OCI-LY7 (cell line): ENCODE data around the gene PAN3. TPM values are rescaled to one million over a fixed set of nuclear protein-coding genes. Genes with fewer than 3 reads are reported as not detected.

ENCODE experiments used
- BruUV-seq: library from RNA; stranded (reverse); fragments of 400-500 nt; replicated peaks from 2 replicates; lab custom pipeline; 2021; lab: Mats Ljungman, UMichigan
- CTCF ChIA-PET: fragments of 300-600 bp; sonication (Branson Sonifier 250); formaldehyde crosslinking; loops from one replicate; lab custom pipeline; 2022; ENCODE audit warnings: antibody characterized with exemption; ENCODE audit not compliant: unreplicated experiment; lab: Charles Lee
- POLR2A ChIA-PET: fragments of 300-600 bp; sonication (Branson Sonifier 250); formaldehyde crosslinking; loops from one replicate; lab custom pipeline; 2022; ENCODE audit warnings: antibody characterized with exemption; lab: Charles Lee
- DNase-seq: peaks from one replicate; pipeline ENCODE4 v3.0.0-alpha.2; 2015; ENCODE audit warnings: low spot score
- H2AFZ ChIP-seq: fragments of 200-600 bp; sonication (generic), shearing (Covaris generic); 2 replicates; pipeline ENCODE4 v1.6.1; 2014; ENCODE audit warnings: mild to moderate bottlenecking, antibody characterized with exemption, low read length, moderate library complexity
- H3K27ac ChIP-seq: fragments of 200-600 bp; sonication (generic); 2 replicates; pipeline ENCODE4 v1.5.1; 2014; ENCODE audit warnings: mixed run types, low read depth, mild to moderate bottlenecking, moderate library complexity, low read length, inconsistent platforms; ENCODE audit not compliant: poor library complexity, severe bottlenecking
- H3K36me3 ChIP-seq: fragments of 200-600 bp; sonication (generic); 2 replicates; pipeline ENCODE4 v1.6.1; 2014; ENCODE audit warnings: mild to moderate bottlenecking, antibody characterized with exemption, low read length, moderate library complexity, mixed read lengths; ENCODE audit not compliant: insufficient read depth
- H3K4me1 ChIP-seq: fragments of 200-600 bp; sonication (generic); 2 replicates; pipeline ENCODE4 v1.5.1; 2014; ENCODE audit warnings: mild to moderate bottlenecking, low read length; ENCODE audit not compliant: insufficient read depth, poor library complexity, severe bottlenecking
- H3K4me2 ChIP-seq: fragments of 200-600 bp; sonication (generic); 2 replicates; pipeline ENCODE4 v1.6.1; 2014; ENCODE audit warnings: mild to moderate bottlenecking, low read length
- H3K4me3 ChIP-seq: fragments of 200-600 bp; sonication (generic); 2 replicates; pipeline ENCODE4 v1.5.1; 2014; ENCODE audit warnings: mild to moderate bottlenecking, low read depth, low read length; ENCODE audit not compliant: poor library complexity, severe bottlenecking
- H3K79me2 ChIP-seq: fragments of 200-600 bp; sonication (generic); 2 replicates; pipeline ENCODE4 v1.6.1; 2016; ENCODE audit warnings: low read depth, mild to moderate bottlenecking, low read length, moderate library complexity, mixed read lengths; ENCODE audit not compliant: insufficient read depth
- H3K9me2 ChIP-seq: fragments of 200-600 bp; sonication (generic); 2 replicates; pipeline ENCODE4 v1.6.1; 2016; ENCODE audit warnings: mild to moderate bottlenecking, low read length, mixed read lengths; ENCODE audit not compliant: insufficient read depth
- H3K9me3 ChIP-seq: fragments of 200-600 bp; sonication (generic); 2 replicates; pipeline ENCODE4 v1.6.1; 2014; ENCODE audit warnings: mild to moderate bottlenecking, mixed run types, low read length, mixed read lengths
- H4K20me1 ChIP-seq: fragments of 200-600 bp; sonication (generic); 2 replicates; pipeline ENCODE4 v1.6.1; 2014; ENCODE audit warnings: mild to moderate bottlenecking, antibody characterized with exemption, low read length, moderate library complexity, mixed read lengths; ENCODE audit not compliant: insufficient read depth
- EZH2phosphoT487 ChIP-seq: fragments of 200-600 bp; sonication (generic); IDR thresholded peaks from 2 replicates; pipeline ENCODE4 v1.6.1; 2018; ENCODE audit warnings: low read depth, borderline replicate concordance, mild to moderate bottlenecking, mixed run types, antibody characterized with exemption, low read length, moderate library complexity, mixed read lengths
- intact Hi-C: fragments of 100-400 bp; cut with micrococcal nuclease; formaldehyde crosslinking; loops from one replicate; pipeline ENCODE4 v1.10.0; 2022; ENCODE audit not compliant: unreplicated experiment
- total RNA-seq, 2 experiments: library from RNA; depleted of rRNA in 1 of 2; stranded (reverse); fragments of >200 nt in 1 of 2; shearing (Covaris generic) in 1 of 2; gene quantifications; 2 replicates each; pipeline ENCODE4 v1.2.3, GENCODE V29; 2014 to 2022
- TF ChIP-seq, protein P1 (sequence below): fragments of 200-600 bp; sonication (generic); conservative IDR thresholded peaks from 2 replicates; pipeline ENCODE4 v1.5.1; 2014; ENCODE audit warnings: mild to moderate bottlenecking, antibody characterized with exemption, low read length, moderate library complexity, mixed read lengths

PAN3 gene
- total RNA-seq, 2 experiments from 2014 or later, result 20.4 to 54.8 TPM

DNA sequence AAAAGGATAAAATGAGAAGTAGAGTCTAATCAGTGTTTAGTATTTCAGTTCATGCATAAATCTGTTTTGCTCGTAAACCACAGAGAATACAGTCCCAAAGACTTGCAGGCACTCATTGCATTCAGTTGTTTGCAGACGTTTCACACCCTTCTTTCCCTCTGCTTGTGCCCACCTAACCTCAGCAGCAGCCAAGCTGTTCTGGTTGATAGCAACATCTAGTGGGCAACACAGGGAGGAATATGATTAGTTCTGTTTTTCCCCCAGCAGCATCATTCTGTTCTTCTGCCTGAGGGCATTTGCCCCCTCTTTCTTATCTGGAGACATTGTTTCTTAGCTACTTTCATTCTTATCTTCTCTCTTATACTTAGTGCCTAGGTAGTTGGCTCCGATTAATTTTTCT, 135.6 kb downstream of the PAN3 start:
- Histone ChIP-seq H4K20me1 (no peaks in the 10 kb centered on the region), H2AFZ (no peak overlapping the region), H3K36me3 (peaks cover 81% of the 10 kb centered on the region), H3K4me2 (no peak overlapping the region), H3K4me1 (peaks cover 33% of the 10 kb centered on the region), H3K4me3 (no peak overlapping the region), H3K9me2 (no peaks in the 10 kb centered on the region), H3K79me2 (no peaks in the 10 kb centered on the region; the same call in 1 of the 2 replicates), H3K9me3 (no peaks in the 10 kb centered on the region), H3K27ac (no peak overlapping the region)
- DNase-seq, result peak; percentile 40
- intact Hi-C loops, result loop anchor here (2.0 to 10.0 kb wide), 3 partner anchors 215 to 363 kb away; partner anchors contain the start of gene URAD
- ChIA-PET POLR2A (no interaction called here), CTCF (no interaction called here)
- TF ChIP-seq EZH2phosphoT487, result no peak
- TF ChIP-seq, protein P1, sequence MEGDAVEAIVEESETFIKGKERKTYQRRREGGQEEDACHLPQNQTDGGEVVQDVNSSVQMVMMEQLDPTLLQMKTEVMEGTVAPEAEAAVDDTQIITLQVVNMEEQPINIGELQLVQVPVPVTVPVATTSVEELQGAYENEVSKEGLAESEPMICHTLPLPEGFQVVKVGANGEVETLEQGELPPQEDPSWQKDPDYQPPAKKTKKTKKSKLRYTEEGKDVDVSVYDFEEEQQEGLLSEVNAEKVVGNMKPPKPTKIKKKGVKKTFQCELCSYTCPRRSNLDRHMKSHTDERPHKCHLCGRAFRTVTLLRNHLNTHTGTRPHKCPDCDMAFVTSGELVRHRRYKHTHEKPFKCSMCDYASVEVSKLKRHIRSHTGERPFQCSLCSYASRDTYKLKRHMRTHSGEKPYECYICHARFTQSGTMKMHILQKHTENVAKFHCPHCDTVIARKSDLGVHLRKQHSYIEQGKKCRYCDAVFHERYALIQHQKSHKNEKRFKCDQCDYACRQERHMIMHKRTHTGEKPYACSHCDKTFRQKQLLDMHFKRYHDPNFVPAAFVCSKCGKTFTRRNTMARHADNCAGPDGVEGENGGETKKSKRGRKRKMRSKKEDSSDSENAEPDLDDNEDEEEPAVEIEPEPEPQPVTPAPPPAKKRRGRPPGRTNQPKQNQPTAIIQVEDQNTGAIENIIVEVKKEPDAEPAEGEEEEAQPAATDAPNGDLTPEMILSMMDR, result peak; percentile 66
- BruUV-seq, result no TSS peak

DNA sequence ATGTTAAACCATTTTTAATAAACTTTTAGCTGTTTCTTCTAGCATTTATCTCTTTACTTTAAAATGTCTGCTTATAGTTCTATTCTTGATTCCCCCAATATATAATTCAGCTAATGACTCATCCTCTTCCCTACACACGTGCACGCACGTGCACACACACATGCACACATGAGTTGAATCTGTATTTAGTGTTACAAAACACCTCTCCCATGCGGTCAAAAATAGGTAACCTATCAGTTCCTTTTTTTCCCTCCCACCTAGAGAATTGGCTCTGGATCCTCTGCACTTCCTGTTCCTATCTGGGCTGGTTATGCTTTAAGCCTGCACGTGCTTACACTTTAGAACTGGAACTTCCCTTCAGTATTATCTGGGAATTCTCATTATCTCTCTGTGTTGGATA, 144.1 kb downstream of the PAN3 start:
- DNase-seq, result no peak

DNA sequence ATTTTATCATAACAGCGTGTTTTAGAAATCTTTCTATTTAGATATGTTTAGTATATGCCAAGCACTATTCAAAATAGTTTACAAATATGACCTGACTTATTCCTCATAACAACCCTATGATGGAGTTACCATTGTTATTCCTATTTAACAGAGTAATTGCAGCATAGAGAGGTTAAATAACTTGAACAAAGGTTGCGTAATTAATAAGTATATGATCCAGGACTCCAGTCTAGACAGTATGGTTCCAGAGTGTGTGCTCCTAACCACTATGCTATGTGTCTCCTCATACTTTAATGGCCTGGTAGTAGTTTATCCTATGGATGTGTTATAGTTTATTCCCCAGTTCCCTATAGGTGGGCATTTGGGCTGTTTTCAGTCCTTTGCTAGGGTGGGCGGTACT, 145.3 kb downstream of the PAN3 start:
- Histone ChIP-seq H4K20me1 (no peaks in the 10 kb centered on the region), H3K4me2 (no peak overlapping the region), H3K9me3 (no peaks in the 10 kb centered on the region), H3K4me1 (peaks cover 15% of the 10 kb centered on the region), H3K79me2 (no peaks in the 10 kb centered on the region), H3K36me3 (peaks cover 87% of the 10 kb centered on the region), H3K9me2 (no peaks in the 10 kb centered on the region), H2AFZ (no peak overlapping the region), H3K27ac (no peak overlapping the region), H3K4me3 (no peak overlapping the region)
- CTCF ChIA-PET, result no interaction called here
- BruUV-seq, result no TSS peak
- TF ChIP-seq, protein P1, result no peak
- TF ChIP-seq EZH2phosphoT487, result no peak
- DNase-seq, result no peak
- POLR2A ChIA-PET, result no interaction called here
- intact Hi-C loops, result no loop called here

More for the DNA sequence above, 144.1 kb downstream of the PAN3 start:
- Histone ChIP-seq H3K4me1 (peaks cover 15% of the 10 kb centered on the region), H3K4me3 (no peak overlapping the region), H3K79me2 (no peaks in the 10 kb centered on the region), H2AFZ (no peak overlapping the region), H3K36me3 (peaks cover 83% of the 10 kb centered on the region), H3K27ac (no peak overlapping the region), H3K9me3 (no peaks in the 10 kb centered on the region), H3K4me2 (no peak overlapping the region), H4K20me1 (no peaks in the 10 kb centered on the region), H3K9me2 (no peaks in the 10 kb centered on the region)
- no TSS peak for BruUV-seq
- intact Hi-C loops, result no loop called here
- POLR2A ChIA-PET, result interaction anchor here (0.7 to 1.5 kb wide), 2 partner anchors 11 to 59 kb away, joined by 3 to 6 read pairs; no protein-coding TSS in a partner anchor
- CTCF ChIA-PET, result no interaction called here
- TF ChIP-seq, protein P1, result no peak
- TF ChIP-seq EZH2phosphoT487, result no peak
